OCI-LY7 (cell line): ENCODE results near the gene ACTRT2.

Experiments
- EZH2phosphoT487 ChIP-seq: fragments of 200-600 bp; sonication (generic); IDR thresholded peaks from 2 replicates; pipeline ENCODE4 v1.6.1; 2018; ENCODE audit warnings: low read depth, borderline replicate concordance, mild to moderate bottlenecking, mixed run types, antibody characterized with exemption, low read length, moderate library complexity, mixed read lengths
- TF ChIP-seq, protein P1 (sequence below): fragments of 200-600 bp; sonication (generic); conservative IDR thresholded peaks from 2 replicates; pipeline ENCODE4 v1.5.1; 2014; ENCODE audit warnings: mild to moderate bottlenecking, antibody characterized with exemption, low read length, moderate library complexity, mixed read lengths

DNA sequence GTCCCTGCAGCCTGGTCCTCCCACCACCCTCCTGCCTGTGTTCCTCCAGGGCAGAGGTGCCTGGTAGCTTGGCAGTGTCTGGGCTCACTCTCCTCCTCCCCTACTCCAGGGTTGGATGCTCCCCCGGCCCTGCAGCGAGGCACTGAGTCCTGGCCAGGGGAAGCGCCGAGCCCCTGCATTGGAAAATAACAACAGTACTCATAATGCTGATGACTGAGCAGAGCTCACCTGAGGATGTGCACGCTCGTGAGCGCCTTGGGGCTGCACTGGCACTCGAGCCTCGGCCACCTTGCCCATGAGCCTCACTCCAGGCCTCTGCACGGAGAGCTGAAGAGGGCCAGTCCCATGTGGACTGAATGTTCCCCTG lies 6.0 kb upstream of the ACTRT2 start:
- TF ChIP-seq, protein P1, sequence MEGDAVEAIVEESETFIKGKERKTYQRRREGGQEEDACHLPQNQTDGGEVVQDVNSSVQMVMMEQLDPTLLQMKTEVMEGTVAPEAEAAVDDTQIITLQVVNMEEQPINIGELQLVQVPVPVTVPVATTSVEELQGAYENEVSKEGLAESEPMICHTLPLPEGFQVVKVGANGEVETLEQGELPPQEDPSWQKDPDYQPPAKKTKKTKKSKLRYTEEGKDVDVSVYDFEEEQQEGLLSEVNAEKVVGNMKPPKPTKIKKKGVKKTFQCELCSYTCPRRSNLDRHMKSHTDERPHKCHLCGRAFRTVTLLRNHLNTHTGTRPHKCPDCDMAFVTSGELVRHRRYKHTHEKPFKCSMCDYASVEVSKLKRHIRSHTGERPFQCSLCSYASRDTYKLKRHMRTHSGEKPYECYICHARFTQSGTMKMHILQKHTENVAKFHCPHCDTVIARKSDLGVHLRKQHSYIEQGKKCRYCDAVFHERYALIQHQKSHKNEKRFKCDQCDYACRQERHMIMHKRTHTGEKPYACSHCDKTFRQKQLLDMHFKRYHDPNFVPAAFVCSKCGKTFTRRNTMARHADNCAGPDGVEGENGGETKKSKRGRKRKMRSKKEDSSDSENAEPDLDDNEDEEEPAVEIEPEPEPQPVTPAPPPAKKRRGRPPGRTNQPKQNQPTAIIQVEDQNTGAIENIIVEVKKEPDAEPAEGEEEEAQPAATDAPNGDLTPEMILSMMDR: no peak
- no peak for TF ChIP-seq EZH2phosphoT487
